GM19240 (cell line): ENCODE results near the gene THAP2.
A peak's percentile ranks its signal among the peaks of the same experiment; 100 is the strongest.
"Not testable (repeated sequence)": the region's sequence is repeated elsewhere in the genome, so short reads cannot be mapped to it uniquely, and the experiment has no call there.

Source experiments
- DNase-seq: peaks from one replicate; pipeline ENCODE4 v3.0.0; 2011; ENCODE audit warnings: low spot score; ENCODE audit not compliant: insufficient read length

The THAP2 gene

DNA sequence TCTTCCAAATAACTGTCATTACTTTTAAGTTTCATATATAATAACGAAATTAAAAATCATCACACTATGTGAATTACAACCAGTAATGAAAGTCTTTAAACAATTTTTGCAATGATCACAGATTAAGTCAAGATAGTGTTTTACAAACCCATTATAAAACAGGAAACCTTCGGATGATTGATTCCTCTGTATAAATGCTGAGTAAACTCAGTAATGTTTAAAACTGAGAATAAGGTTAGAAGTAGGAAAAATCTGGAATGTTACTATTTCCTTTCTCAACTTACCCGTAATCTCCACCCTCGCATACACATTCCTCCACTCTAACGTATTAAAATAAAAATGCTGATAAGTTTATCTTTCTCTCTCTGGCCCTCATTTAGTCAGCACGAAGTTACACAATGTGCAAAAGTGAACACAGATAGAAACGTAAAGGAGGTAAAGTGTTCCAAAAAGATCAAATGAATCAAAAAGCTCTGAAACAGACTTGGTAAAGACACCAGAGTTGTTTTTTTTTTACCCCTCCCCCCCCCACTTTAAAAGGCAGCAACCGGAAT, 2.0 kb upstream of the THAP2 start:
- DNase-seq, result no peak

DNA sequence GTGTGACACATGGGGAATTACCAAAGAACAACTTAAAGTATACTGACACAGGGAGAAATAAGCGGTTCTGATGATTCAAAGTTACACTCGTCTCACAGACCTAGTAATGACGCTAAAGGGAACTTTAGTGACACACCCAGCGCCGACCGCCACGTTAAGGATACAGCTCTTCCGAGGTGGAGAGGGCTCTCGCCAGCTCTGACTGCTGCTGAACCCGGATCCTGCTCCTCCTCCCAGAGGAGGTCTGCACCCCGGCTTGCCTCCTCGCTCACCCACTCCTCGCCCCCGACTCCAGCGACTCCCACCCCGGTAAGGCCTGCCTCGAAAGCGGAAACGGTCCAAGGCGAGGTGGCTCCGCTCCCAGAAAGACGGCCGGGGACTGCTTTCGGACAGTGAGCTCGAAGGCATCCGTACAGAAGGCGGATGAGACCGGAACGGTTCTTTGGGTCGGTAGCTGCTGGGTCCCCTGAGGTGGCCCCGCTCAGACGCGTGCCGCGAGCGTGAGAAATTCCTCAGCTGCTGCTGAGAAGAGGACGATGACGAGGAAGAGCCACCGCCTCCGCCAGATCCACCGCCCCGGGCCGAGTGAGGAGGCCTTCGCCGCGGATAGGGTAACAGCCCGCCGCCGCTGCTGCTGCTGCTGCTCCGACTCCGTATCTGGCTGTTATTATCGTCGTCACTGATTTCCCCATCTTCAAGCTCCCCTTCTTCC, 1.1 kb upstream of the THAP2 start:
- no peak for DNase-seq

DNA sequence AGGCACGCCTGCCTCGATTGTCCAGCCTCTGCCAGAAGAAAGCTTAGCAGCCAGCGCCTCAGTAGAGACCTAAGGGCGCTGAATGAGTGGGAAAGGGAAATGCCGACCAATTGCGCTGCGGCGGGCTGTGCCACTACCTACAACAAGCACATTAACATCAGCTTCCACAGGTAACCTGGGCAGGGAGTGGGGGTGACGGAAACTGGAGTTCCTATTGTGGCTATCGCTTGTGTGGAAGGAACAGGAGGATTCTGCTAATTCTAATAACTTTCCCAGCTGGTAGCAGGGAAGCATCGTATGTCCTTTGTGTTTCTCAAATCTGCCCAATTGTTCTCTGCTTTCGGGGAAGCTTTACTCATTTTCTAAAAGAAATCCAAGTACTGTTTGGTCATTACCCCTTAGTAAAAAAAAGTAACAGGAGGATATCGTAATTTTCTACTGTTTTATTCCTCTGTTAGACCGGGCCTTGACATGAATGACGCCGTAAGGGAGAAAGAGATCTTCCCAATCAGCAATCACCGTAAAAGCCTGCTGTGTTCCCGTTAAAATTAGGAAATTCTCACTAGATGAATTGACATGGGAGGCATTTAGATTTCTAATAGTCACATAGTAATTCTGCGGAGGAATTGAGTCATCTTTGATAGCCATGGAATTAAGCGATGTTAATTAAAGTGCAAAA, 449 bp downstream of the THAP2 start:
- no peak for DNase-seq

DNA sequence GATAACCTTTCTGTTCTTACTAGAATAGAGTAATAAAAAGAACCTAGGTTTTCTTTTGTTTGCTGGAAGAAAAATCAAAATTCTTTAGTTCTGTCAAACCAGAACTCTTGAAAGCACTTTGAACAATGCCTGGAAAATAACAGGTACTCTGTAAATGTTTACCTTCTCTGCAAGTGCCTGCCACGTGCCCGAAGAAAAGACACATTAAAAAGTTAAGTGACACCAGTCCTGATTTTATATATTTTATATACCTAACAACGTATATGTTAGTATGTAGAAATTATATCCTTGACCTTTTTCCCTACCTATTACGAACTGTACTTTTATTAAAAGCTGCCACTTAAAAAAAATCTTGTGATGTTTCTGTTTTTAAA, 976 bp downstream of the THAP2 start:
- DNase-seq, result no peak

DNA sequence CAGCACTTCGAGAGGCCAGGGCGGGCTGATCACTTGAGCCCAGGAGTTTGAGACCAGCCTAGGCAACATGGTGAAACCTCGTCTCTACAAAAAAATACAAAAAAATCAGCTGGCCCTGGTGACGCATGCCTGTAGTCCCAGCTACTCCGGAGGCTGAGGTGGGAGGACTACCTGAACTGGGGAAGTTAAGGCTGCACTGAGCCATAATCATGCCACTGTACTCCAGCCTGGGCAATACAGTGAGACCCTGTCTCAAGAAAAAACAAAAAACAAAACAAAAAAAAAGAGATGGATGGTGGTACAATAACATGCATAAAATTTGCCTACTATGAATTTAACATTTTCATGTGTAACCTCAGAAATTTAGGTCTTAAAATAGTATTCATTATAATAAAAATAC, 2.2 kb downstream of the THAP2 start:
- no peak for DNase-seq

DNA sequence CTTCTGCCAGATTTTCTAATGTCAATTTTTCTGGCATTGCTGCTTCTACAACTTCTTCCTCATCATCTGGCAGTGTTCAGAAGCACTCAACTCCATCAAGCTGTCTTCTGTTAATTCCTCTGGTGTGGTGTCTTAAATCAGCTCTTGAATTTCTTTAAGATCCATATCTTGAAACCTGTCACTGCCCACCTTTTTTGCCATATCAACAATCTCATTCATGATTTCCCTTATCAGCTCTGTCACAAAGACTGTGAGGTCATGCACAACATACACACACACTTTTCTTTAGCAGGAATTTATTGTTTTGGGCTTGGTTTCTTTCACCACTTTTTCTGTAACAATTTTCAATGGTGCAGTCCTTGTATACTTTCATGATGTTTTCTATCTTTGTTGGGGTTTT, 7.2 kb downstream of the THAP2 start:
- DNase-seq, result no peak

DNA sequence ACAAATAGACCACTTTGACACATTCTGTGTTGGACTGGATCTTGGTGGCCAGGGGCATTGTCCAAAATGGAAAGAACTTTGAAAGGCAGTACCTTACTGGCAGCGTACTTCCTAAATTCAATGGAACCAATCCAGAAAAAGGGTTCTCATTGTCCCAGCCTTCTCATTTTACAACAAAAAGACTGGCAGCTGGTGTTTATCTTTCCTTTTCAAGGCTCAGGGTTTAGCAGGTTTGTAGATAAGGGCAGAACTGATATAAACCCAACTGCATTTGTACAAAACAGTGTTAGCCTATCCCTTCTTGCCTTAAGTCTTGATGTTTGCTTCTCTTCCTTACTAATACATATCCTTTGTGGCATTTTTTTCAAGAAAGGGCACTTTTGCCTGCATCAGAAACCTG, 7.7 kb downstream of the THAP2 start:
- no peak for DNase-seq

DNA sequence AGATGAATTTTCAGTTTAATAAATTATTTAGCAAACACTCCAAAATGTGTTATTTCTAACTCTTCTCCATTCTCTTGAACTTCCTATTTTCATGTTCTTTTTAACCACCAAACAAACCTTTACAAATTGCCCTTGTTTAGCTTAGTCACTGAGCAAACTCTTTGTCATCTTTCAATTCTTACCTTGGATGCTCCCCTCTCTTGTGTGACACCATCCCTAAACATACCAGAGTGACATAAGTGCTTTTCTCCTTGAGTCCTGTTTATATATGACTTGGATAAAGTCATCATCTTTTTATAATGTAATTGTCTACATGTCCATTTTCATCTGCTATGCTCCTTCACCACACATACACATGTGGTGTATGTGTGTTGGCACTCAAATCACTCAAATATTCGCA, 18.4 kb downstream of the THAP2 start:
- DNase-seq, result no peak

DNA sequence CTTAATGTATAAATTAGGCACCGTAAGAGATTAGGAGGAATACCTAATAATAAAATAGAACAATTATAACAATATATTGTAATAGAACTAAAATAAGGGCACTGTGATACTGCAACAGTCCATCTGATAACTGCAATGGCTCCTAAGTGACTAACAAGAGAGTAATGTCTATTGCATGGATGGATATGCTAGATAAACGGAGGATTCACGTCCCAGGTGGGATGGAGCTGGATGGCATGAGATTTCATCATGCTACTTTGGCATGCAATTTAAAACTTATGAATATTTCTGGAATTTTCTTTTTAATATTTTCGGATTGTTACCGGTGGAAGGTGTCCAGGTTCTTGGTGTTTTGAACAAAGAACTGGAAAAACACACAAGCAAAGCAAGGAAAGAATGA, 19.5 kb downstream of the THAP2 start:
- DNase-seq, result no peak

DNA sequence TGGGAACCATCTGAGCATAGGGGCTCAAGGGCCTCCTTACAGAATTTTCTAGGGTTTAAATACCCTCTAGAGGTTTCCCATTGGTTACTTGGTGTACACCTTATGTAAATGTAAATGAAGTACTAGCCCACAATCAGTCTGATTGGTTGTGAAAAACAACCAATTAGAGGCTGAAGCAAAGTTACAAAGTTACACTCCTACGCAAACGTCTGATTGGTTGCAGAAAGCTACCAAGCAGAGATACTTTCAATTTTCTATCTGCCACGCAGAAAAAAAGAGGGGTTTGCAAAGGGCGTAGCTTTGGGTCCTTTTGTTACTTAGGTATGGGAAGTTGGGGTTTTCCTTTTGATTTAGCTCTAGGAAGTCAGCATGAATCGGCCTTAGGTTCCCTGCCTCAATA, 20.0 kb downstream of the THAP2 start:
- no peak for DNase-seq

DNA sequence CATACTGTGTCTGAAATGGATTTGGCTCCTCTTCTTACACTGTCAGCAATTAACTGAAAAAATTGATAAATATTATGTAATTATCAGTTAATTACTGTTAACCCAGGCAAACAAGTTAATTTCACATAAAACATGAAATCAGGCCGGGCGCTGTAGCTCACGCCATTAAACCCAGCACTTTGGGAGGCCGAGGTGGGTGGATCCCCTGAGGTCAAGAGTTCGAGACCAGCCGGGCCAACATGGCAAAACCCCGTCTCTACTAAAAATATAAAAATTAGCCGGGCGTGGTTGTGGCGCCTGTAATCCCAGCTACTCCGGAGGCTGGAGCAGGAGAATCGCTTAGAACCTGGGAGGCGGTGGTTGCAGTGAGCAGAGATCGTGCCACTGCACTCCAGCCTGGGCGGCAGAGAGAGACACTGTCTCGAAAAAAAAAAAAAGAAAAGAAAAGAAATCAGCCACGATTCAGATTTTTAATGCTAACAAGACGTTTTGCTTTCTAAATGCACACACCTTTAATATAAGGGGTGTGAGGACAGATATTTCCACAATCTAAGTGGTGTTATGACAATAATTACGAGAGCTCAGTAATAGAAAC, 21.3 kb downstream of the THAP2 start:
- DNase-seq, result no peak

DNA sequence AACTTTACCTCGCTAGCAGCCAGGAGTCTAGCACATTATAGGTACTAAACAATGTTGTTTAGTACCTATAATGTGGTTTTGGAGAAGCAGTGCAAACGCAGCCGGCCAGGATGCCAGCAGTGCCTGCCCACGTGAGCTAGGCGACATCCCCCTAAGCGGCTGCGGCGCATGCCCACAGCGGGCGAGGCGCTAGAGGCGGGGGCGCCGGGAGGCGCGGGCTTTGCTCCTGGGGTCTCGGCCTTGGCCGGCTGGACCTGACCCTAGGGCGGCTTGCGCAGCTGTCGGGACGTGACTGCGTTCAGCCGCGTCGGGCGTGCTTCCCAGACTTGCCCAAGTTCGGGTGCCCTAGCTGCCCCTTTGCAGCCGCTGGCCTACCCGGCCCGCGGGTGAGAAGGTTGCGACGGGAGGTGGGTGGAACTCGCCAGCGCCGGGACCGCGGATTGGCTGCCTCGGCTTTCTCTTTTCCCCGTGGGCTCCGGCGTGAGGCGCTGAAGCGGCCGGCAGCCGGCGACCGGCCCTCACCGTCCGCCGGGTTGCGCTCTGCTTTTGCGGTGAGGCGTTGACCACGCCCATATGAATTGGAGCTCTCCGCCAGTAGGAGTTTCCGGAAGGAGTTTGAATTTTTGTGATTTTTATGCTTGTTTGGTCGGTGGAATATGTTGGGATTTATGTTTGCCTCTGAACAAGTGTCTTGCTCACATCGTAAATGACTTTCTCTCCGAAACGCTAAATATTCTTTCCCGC, 22.0 kb downstream of the THAP2 start, which contains the start of gene TMEM19:
Gene TMEM19 (plus strand): TSS at position 169 of the 744 bp plus-strand sequence. CDS start 599 bp downstream, outside the sequence.
- peak; percentile 19 for DNase-seq

DNA sequence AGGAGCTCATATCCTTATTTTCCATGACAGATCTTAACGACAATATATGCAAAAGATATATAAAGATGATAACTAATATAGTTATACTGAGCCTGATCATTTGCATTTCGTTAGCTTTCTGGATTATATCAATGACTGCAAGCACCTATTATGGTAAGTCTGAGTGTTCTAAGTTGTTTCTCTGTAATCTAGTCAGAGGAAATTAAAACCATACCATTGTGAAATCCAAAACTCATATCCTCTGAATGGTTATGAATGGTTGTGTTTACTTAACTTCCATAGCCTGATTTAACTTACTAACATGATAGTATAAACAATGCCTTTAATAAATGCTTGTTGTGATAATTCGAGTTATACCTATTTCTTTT, 22.5 kb downstream of the THAP2 start:
- DNase-seq, result no peak

DNA sequence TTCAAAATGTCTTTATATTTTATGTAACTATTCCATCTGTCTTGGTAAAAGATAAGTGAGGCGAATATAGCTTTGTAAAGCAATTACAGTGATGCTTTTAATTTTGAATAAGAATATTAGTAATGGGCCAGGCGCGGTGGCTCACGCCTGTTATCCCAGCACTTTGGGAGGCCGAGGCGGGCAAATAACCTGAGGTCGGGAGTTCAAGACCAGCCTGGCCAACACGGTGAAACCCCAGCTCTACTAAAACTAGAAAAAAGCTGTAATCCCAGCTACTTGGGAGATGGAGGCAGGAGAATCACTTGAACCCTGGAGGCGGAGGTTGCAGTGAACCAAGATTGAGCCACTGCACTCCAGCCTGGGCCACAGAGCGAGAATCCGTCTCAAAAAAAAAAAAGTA, 23.1 kb downstream of the THAP2 start:
- DNase-seq, result not testable (repeated sequence)

DNA sequence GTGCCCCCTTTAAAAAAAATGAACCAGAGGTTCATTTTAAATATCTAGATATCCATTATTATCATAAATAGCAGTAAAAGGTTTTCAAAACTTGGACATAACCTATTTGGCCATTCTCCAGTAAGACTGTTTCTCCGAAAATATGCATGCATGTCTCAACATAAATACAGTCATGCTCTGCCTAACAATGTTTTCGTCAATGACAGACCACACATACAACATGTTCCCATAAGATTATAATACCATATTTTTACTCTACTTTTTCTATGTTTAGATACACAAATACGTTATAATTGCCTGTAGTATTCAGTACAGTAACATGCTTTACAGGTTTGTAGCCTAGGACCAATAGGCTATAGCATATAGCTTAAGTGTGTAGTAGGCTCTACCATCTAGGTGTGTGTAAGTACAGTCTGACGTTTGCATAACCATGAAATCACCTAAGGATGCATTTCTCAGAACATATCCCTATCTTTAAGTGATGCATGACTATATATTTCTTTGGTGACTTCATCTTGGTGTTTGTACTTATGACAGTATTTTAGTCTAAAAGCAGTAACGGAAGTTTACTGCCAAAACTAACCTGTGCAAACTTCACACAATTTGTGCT, 25.0 kb downstream of the THAP2 start:
- DNase-seq, result no peak

DNA sequence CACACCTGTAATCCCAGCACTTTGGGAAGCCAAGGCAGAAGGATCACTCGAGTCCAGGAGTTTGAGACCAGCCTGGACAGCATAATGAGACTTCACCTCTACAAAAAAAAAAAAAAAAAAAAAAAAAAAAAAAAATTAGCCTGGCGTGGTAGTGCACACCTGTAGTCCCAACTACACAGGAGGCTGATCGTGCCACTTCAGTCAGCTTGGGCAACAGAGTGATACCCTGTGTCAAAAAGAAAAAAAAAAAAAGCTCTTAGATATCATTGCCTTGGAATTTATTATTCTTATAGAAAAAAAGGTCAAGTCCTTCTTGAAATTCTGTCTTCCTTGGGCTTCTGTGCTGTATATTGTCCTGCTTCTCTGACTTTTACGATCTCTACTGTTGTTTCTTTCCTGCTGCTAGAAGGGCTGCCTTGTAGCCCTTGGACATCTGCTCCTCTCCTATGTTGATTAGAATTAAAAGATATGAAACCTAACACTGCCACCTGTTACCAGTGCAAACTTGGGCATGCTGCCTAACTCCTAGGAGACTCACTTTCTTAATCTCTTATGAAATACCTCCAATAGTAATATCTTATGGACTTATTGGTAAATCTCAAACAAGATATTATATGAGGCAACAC, 27.5 kb downstream of the THAP2 start:
- DNase-seq, result no peak

DNA sequence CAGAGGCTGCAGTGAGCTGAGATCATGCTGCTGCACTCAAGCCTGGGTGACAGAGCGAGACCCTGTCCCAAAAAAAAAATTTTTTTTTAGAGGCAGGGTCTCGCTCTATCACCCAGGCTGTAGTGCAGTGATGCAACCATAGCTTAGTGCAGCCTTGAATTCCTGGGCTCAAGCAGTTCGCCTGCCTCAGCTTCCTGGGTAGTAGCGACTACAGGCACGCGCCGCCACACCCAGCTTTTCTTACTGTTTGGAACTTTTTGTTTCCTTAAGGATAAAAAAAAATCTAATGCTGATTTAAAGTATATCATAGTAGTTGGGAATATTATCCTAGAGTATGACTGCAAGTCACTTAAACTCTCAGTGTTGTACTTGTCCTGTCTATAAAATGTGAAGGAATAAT, 29.0 kb downstream of the THAP2 start:
- DNase-seq, result no peak

DNA sequence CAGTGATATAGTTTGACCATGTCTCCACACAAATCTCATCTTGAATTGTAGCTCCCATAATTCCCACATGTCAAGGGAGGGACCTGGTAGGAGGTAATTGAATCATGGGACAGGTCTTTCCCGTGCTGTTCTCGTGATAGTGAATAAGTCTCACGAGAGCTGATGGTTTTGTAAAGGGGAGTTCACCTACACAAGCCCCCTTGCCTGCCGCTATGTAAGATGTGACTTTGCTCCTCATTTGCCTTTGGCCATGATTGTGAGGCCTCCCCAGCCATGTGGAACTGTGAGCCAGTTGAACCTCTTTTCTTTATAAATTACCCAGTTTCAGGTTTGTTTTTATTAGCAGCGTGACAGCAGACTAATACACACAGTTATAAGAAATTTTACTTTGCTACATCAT, 29.6 kb downstream of the THAP2 start:
- not testable (repeated sequence) for DNase-seq

DNA sequence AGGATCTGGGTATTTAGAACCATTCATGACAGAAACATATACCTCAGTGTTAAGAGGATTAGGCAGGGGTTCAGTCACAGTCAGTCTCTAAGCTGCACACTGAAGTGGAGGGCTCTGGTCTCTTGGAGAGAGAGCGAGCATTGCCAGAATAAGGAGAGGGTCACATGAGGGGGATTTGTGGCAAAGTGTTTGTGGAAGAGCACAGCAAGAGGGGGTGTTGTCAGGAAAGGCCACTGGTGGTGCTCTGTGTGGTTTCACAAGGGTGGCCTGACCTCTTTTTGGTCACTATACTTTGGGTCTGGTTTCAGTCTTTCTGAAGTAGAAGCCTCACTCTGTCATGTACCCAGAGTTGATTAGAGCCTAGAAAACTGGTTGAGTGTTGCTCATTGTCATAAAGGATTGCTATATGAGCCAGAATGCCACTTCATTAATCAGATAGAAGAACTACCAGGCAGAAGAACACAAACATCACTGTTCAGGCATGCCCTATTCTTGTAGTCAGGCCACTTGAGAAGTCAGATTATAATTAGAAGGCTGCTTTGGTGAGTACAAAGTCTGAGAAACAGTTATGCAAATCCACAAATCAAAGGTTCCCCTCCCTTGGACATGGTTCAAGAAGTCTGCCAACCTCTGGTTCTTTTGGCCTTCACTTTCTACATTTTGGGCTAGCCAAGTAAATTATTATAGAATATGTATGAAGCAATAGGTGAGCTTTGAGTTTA, 30.2 kb downstream of the THAP2 start:
- DNase-seq, result no peak

DNA sequence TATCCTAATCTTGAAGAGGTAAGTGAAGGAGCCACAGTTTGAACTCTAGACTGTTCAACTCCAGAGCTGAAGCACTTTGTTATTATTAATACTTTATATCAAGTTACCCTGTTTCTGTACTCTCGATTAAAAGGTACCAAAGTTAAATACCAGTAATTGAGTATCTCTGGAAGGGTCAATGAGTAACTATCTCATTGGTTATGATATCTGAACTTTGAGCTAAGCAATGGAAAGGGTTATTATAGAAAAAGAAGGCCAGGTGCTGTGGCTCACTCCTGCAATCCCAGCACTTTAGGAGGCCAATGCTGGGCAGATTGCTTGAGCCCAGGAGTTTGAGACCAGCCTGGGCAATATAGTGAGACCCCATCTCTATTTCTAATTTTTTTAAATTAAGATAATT, 31.7 kb downstream of the THAP2 start:
- no peak for DNase-seq
